GM12891 (cell line): ENCODE data around the gene PRAMEF14. TPM values are rescaled to one million over a fixed set of nuclear protein-coding genes. Genes with fewer than 3 reads are reported as not detected.
"Not testable (repeated sequence)": the region's sequence is repeated elsewhere in the genome, so short reads cannot be mapped to it uniquely, and the experiment has no call there.

Source experiments
- DNase-seq: peaks from one replicate; pipeline ENCODE4 v3.0.0; 2011; ENCODE audit warnings: low spot score; ENCODE audit not compliant: insufficient read length
- FAIRE-seq: peaks from 2 replicates; lab custom pipeline; 2011; peaks lifted over from hg19 to GRCh38; lab: Jason Lieb, UNC
- polyA plus RNA-seq: library from polyadenylated mRNA; unstranded; fragments of >200 nt; gene quantifications from one replicate; pipeline ENCODE4 v1.2.1, GENCODE V29; 2012; ENCODE audit warnings: low read depth, missing spikeins, inconsistent platforms; ENCODE audit not compliant: missing spikeins

PRAMEF14 gene
- not detected for polyA plus RNA-seq

DNA sequence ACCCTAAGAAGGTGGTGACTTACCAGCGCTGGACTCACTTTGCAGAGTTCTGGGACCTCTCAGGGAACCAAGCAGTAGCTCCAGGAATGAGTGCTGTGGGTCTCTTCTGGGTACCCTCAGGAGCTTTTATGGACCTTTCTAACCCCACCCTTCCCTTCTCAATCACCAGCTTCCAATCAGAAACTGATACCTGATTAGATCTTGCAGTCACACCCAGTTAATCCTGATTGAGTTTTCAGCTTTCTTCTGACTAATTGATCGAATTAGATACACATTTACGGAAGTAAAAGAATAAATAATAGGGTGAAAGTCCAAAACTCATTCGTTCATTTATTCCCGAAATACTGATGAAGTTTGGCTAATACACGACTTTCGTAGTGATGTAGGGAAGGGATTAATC, at the start of gene PRAMEF14:
Gene PRAMEF14 (minus strand): TSS at position 101 of the 400 bp plus-strand sequence. CDS start 1,820 bp downstream, outside the sequence.
- not testable (repeated sequence) for FAIRE-seq, DNase-seq

DNA sequence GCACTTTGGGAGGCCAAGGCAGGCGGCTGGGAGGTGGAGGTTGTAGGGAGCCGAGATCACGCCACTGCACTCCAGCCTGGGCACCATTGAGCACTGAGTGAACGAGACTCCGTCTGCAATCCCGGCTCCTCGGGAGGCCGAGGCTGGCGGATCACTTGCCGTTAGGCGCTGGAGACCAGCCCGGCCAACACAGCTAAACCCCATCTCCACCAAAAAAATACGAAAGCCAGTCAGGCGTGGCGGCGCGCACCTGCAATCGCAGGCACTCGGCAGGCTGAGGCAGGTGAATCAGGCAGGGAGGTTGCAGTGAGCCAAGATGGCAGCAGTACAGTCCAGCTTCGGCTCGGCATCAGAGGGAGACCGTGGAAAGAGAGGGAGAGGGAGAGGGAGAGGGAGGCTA, 48.4 kb upstream of the PRAMEF14 start:
- DNase-seq, FAIRE-seq: not testable (repeated sequence)

DNA sequence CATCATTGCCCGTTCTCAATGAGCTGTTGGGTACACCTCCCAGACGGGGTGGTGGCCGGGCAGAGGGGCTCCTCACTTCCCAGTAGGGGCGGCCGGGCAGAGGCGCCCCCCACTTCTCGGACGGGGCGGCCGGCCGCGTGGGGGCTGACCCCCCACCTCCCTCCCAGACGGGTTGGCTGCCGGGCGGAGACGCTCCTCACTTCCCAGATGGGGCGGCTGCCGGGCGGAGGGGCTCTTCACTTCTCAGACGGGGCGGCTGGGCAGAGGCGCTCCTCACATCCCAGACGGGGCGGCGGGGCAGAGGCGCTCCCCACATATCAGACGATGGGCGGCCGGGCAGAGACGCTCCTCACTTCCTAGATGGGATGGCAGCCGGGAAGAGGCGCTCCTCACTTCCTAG, 47.8 kb upstream of the PRAMEF14 start:
- not testable (repeated sequence) for FAIRE-seq, DNase-seq

- DNase-seq, FAIRE-seq: not testable (repeated sequence)
These were observed 46.1 kb upstream of the PRAMEF14 start for GRCh38 chr1:13393004-13393403.

DNA sequence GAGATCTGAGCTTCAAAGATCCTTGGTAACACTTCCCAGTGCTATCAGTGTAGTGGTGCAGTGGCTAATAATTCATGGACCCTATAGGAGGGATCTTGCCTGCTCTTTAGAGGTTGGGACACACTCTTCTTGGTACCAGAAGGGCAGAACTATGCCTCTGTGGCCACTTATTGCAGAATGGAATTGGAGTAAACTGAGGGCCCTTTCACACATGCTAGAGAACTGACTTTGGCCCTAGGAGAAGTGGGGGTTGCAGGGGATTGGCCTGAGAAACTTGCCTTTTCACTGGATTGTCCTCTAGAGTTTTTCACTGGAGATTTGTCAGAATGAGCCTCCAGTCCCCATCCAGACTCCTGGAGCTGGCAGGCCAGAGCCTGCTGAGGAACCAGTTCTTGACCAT, 42.4 kb upstream of the PRAMEF14 start, which contains the start of gene PRAMEF17:
Gene PRAMEF17 (plus strand): TSS at position 301 of the 400 bp plus-strand sequence. CDS start 26 bp downstream, at position 327.
- not testable (repeated sequence) for DNase-seq, FAIRE-seq

- not testable (repeated sequence) for FAIRE-seq
These were observed 33.4 kb upstream of the PRAMEF14 start for GRCh38 chr1:13380380-13380779.

DNA sequence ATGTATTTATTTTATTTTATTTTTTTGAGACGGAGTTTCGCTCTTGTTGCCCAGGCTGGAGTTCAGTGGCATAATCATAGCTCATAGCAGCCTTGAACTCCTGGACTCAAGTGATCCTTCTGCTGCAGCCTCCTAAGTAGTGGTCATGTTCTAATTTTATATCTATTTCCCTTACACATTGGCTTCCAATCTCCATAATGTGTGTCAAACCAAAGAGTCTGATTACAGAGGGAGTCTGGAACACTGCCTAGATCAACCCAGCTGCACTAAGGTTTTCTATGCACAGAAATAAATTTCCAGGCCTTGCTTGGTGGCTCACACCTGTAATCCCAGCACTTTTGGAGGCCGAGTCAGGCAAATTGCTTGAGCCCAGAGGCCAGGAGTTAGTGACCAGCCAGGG, 32.0 kb upstream of the PRAMEF14 start:
- FAIRE-seq, DNase-seq: not testable (repeated sequence)

More at GRCh38 chr1:13380380-13380779, 33.4 kb upstream of the PRAMEF14 start:
- not testable (repeated sequence) for DNase-seq

GRCh38 chr1:13368544-13368943, 21.6 kb upstream of the PRAMEF14 start:
- FAIRE-seq, DNase-seq: not testable (repeated sequence)

- FAIRE-seq, DNase-seq: not testable (repeated sequence)
These were observed 19.6 kb upstream of the PRAMEF14 start for GRCh38 chr1:13366536-13366935.

DNA sequence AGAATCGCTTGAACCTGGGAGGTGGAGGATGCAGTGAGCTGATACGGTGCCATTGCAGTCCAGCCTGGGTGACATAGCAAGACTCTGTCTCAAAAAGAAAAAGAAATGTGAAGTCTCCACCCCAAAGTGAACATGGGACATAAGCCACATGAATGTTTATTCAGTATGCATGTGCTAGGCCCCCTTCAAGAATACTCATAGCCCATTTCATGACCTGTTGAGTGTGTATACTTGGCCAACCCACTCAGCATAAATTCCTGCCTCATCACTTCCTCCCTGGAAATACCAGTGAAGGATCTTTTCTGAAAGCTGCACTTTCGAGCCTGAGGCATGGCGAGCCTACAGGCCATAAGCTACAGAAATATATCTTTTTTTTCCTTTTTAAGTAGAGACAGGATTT, 18.0 kb upstream of the PRAMEF14 start:
- not testable (repeated sequence) for DNase-seq, FAIRE-seq

GRCh38 chr1:13362364-13362763, 15.4 kb upstream of the PRAMEF14 start:
- FAIRE-seq = not testable (repeated sequence)

DNA sequence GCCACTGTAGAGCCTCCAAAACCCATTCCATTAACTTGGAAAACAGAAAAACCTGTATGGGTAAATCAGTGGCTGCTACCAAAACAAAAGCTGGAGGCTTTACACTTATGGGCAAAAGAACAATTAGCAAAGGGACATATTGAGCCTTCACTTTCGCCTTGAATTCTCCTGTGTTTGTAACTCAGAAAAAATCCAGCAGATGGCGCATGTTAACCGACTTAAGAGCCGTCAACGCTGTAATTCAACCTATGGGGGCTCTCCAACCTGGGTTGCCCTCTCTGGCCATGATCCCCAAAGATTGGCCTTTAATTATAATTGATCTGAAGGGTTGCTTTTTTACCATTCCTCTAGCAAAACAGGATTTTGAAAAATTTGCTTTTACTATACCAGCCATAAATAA, 9.8 kb upstream of the PRAMEF14 start:
- not testable (repeated sequence) for FAIRE-seq, DNase-seq

More at GRCh38 chr1:13362364-13362763, 15.4 kb upstream of the PRAMEF14 start:
- DNase-seq = not testable (repeated sequence)

GRCh38 chr1:13354475-13354874, 7.5 kb upstream of the PRAMEF14 start:
- not testable (repeated sequence) for DNase-seq
- peak; percentile 20 for FAIRE-seq

GRCh38 chr1:13353476-13353875, 6.5 kb upstream of the PRAMEF14 start:
- FAIRE-seq, DNase-seq: not testable (repeated sequence)

DNA sequence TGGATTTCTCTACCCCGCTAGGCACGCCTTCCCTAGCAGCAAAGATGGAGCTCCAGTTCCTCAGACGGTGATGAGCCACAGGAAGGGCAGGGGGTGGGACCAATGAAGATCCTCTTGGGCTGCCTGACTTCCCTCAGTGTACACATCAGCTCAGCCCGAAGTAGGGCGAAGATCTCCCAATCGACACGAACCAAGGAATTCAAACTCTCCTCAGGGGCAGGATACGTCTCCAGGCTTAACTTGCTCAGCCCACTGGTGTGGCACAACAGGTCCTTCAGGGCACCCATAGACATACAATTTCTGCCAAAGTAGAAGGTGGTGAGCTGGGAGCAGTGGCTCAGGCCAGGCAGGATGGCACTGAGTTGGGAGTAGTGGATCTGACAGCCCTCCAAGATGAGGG, 4.4 kb downstream of the PRAMEF14 start:
- not testable (repeated sequence) for DNase-seq, FAIRE-seq

DNA sequence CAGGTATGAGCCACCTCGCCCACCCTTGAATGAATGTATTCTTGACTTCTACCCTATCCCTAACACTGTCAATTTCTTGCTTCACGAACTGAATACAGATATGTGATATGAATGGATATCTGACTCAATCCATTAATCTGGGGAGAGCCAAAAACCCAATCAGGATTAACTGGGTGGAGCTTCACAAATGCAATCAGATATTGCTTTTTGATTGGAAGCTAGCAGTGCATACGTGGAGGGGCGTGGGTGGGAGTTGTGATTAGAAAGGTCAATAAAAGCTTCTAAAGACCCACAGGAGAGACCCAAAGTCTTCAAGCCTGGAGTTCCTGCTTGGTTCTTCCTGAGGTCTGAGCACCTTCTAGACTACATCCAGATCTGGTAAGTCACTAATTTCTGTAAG, 31.7 kb downstream of the PRAMEF14 start, which contains the start of gene PRAMEF15:
Gene PRAMEF15 (plus strand): TSS at position 301 of the 400 bp plus-strand sequence. CDS start 2,827 bp downstream, outside the sequence.
- not testable (repeated sequence) for FAIRE-seq, DNase-seq

DNA sequence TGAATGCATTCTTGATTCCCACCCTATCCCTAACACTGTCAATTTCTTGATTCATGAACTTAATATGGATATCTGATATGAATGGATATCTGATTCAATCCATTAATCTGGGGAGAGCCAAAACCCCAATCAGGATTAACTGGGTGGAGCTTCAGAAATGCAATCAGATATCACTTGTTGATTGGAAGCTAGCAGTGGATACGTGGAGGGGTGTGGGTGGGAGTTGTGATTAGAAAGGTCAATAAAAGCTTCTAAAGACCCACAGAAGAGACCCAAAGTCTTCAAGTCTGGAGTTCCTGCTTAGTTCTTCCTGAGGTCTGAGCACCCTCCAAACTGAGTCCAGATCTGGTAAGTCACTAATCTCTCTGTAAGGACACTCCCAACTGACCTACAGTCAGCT, 43.7 kb downstream of the PRAMEF14 start, which contains the start of gene PRAMEF33:
Gene PRAMEF33 (plus strand): TSS at position 301 of the 400 bp plus-strand sequence. CDS start 2,416 bp downstream, outside the sequence.
- DNase-seq = not testable (repeated sequence)

DNA sequence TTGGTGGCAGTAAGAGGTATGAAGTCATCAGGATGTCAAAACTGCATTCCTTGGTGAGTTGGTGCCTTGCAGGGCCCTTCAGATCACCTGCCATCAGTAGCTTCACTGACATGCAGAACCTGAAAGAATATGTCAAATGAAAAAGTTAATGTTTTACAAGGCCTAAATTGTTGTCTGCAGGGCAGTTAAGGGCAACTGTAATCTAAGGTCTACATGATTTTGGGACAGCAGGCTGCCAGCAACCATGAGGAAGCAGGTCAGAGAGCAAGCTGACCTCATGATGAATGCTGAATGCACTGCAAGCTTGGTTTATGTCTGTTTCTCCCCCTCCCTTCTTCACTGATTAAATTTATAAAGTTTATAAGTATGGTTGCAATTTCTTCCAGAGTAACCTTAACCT, 44.7 kb downstream of the PRAMEF14 start:
- not testable (repeated sequence) for FAIRE-seq, DNase-seq

More for the DNA sequence above, 43.7 kb downstream of the PRAMEF14 start, which contains the start of gene PRAMEF33:
- FAIRE-seq = not testable (repeated sequence)

DNA sequence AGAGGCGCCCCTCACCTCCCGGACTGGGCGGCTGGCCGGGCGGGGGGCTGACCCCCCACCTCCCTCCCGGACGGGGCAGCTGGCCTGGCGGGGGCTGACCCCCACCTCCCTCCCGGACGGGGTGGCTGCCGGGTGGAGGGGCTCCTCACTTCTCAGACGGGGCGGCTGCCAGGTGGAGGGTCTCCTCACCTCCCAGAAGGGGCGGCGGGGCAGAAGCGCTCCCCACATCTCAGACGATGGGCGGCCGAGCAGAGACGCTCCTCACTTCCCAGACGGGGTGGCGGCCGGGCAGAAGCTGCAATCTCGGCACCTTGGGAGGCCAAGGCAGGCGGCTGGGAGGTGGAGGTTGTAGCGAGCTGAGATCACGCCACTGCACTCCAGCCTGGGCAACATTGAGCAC, 48.2 kb downstream of the PRAMEF14 start:
- FAIRE-seq, DNase-seq: not testable (repeated sequence)

GRCh38 chr1:13297216-13297931, 49.6 kb downstream of the PRAMEF14 start:
- not testable (repeated sequence) for FAIRE-seq, DNase-seq
